H9 (cell line): ENCODE results near the gene HHAT. TPM values are rescaled to one million over a fixed set of nuclear protein-coding genes. Genes with fewer than 3 reads are reported as not detected.

Experiments used
- DNase-seq: peaks from one replicate; pipeline ENCODE4 v3.0.0-alpha.2; 2017
- H2AFZ ChIP-seq: one replicate; pipeline ENCODE4 v1.6.1; 2013; ENCODE audit warnings: mild to moderate bottlenecking, low read length, control low read depth, moderate library complexity
- H2AK5ac ChIP-seq: 2 replicates; pipeline ENCODE4 v1.6.1; 2013; ENCODE audit warnings: low read length, control low read depth, mixed read lengths; ENCODE audit not compliant: insufficient read length
- H2BK120ac ChIP-seq: one replicate; pipeline ENCODE4 v1.6.1; 2013; ENCODE audit warnings: low read depth, mild to moderate bottlenecking, low read length, control low read depth, inconsistent platforms; ENCODE audit not compliant: poor library complexity, severe bottlenecking
- H2BK12ac ChIP-seq: 2 replicates; pipeline ENCODE4 v1.6.1; 2013; ENCODE audit warnings: low read length, control low read depth, mixed read lengths, low read depth; ENCODE audit not compliant: insufficient read length
- H2BK15ac ChIP-seq: 2 replicates; pipeline ENCODE4 v1.6.1; 2013; ENCODE audit warnings: low read depth, low read length, control low read depth
- H2BK20ac ChIP-seq: one replicate; pipeline ENCODE4 v1.6.1; 2013; ENCODE audit warnings: low read depth, mild to moderate bottlenecking, low read length, control low read depth, inconsistent platforms; ENCODE audit not compliant: poor library complexity, severe bottlenecking
- H2BK5ac ChIP-seq: 2 replicates; pipeline ENCODE4 v1.6.1; 2013; ENCODE audit warnings: low read length, control low read depth, mixed read lengths; ENCODE audit not compliant: insufficient read length
- H3K14ac ChIP-seq: 2 replicates; pipeline ENCODE4 v1.6.1; 2013; ENCODE audit warnings: low read length, control low read depth; ENCODE audit not compliant: insufficient read depth
- H3K18ac ChIP-seq: 2 replicates; pipeline ENCODE4 v1.6.1; 2013; ENCODE audit warnings: low read depth, mild to moderate bottlenecking, mixed read lengths, low read length, control low read depth; ENCODE audit not compliant: insufficient read length
- H3K23ac ChIP-seq: 2 replicates; pipeline ENCODE4 v1.6.1; 2013; ENCODE audit warnings: low read length, control low read depth, mixed read lengths, low read depth; ENCODE audit not compliant: insufficient read length
- H3K23me2 ChIP-seq: 2 replicates; pipeline ENCODE4 v1.6.1; 2013; ENCODE audit warnings: low read depth, mild to moderate bottlenecking, mixed read lengths, low read length, control low read depth; ENCODE audit not compliant: insufficient read length, poor library complexity, severe bottlenecking
- H3K27ac ChIP-seq: 2 replicates; pipeline ENCODE4 v1.5.1; 2013; ENCODE audit warnings: low read length, control low read depth, mixed read lengths, low read depth; ENCODE audit not compliant: insufficient read length
- H3K27me3 ChIP-seq: 2 replicates; pipeline ENCODE4 v1.6.1; 2013; ENCODE audit warnings: low read length, control low read depth, inconsistent platforms; ENCODE audit not compliant: insufficient read depth
- H3K4ac ChIP-seq: 2 replicates; pipeline ENCODE4 v1.6.1; 2013; ENCODE audit warnings: low read depth, mild to moderate bottlenecking, control low read depth, inconsistent platforms, low read length, moderate library complexity
- H3K4me1 ChIP-seq: 2 replicates; pipeline ENCODE4 v1.6.1; 2013; ENCODE audit warnings: low read length, control low read depth, inconsistent platforms; ENCODE audit not compliant: insufficient read depth
- H3K4me2 ChIP-seq: 2 replicates; pipeline ENCODE4 v1.6.1; 2013; ENCODE audit warnings: low read length, control low read depth, mixed read lengths; ENCODE audit not compliant: insufficient read length, insufficient read depth
- H3K56ac ChIP-seq: 2 replicates; pipeline ENCODE4 v1.6.1; 2013; ENCODE audit warnings: low read depth, mild to moderate bottlenecking, mixed read lengths, low read length, control low read depth; ENCODE audit not compliant: insufficient read length
- H3K79me1 ChIP-seq: 2 replicates; pipeline ENCODE4 v1.6.1; 2013; ENCODE audit warnings: low read depth, mild to moderate bottlenecking, moderate library complexity, low read length, control low read depth, inconsistent platforms; ENCODE audit not compliant: insufficient read depth, poor library complexity, severe bottlenecking
- H3K79me2 ChIP-seq: 2 replicates; pipeline ENCODE4 v1.6.1; 2013; ENCODE audit warnings: low read length, control low read depth, inconsistent platforms; ENCODE audit not compliant: insufficient read depth
- H3K9ac ChIP-seq: 2 replicates; pipeline ENCODE4 v1.6.1; 2013; ENCODE audit warnings: low read length, control low read depth, mixed read lengths; ENCODE audit not compliant: insufficient read length; ENCODE audit errors: extremely low read depth
- H3K9me3 ChIP-seq: one replicate; pipeline ENCODE4 v1.6.1; 2013; ENCODE audit warnings: low read depth, low read length, inconsistent platforms; ENCODE audit not compliant: control insufficient read depth
- H3T11ph ChIP-seq: one replicate; pipeline ENCODE4 v1.6.1; 2013; ENCODE audit warnings: mild to moderate bottlenecking, low read length, control low read depth, inconsistent platforms
- H4K20me1 ChIP-seq: one replicate; pipeline ENCODE4 v1.6.1; 2013; ENCODE audit not compliant: control insufficient read depth, insufficient read length, insufficient read depth
- H4K5ac ChIP-seq: 2 replicates; pipeline ENCODE4 v1.6.1; 2013; ENCODE audit warnings: low read depth, mild to moderate bottlenecking, mixed read lengths, low read length, control low read depth; ENCODE audit not compliant: insufficient read length
- H4K8ac ChIP-seq: replicated peaks from 2 replicates; pipeline ENCODE4 v1.6.1; 2013; ENCODE audit warnings: low read length, control low read depth, mixed read lengths, low read depth; ENCODE audit not compliant: insufficient read length
- H4K91ac ChIP-seq: 2 replicates; pipeline ENCODE4 v1.6.1; 2013; ENCODE audit warnings: low read depth, mild to moderate bottlenecking, moderate library complexity, mixed read lengths, low read length, control low read depth; ENCODE audit not compliant: insufficient read length
- H3K27ac Mint-ChIP-seq, 3 experiments: 2 replicates in 2 of 3; 3 replicates in 1 of 3; pipeline ENCODE4 v1.8.0; 2020 to 2021; ENCODE audit warnings: mixed read lengths in 3 of 3, mild to moderate bottlenecking in 1 of 3, moderate library complexity in 1 of 3
- H3K27me3 Mint-ChIP-seq: 2 replicates; pipeline ENCODE4 v1.8.0; 2021; ENCODE audit warnings: low read depth, mild to moderate bottlenecking, moderate library complexity, mixed read lengths
- H3K36me3 Mint-ChIP-seq, 3 experiments: 2 replicates in 2 of 3; 3 replicates in 1 of 3; pipeline ENCODE4 v1.8.0; 2020 to 2021; ENCODE audit warnings: low read depth in 3 of 3, mixed read lengths in 3 of 3; ENCODE audit not compliant: insufficient read depth in 1 of 3
- H3K4me1 Mint-ChIP-seq, 2 experiments: 2 replicates each; pipeline ENCODE4 v1.8.0; 2020; ENCODE audit warnings: mixed read lengths in 2 of 2
- H3K4me3 Mint-ChIP-seq, 2 experiments: 2 replicates in 1 of 2; 3 replicates in 1 of 2; pipeline ENCODE4 v1.8.0; 2020 to 2021; ENCODE audit warnings: mild to moderate bottlenecking in 2 of 2, mixed read lengths in 2 of 2, moderate library complexity in 1 of 2
- H3K9me3 Mint-ChIP-seq, 2 experiments: 2 replicates in 1 of 2; 3 replicates in 1 of 2; pipeline ENCODE4 v1.8.0; 2020; ENCODE audit warnings: mild to moderate bottlenecking in 2 of 2, mixed read lengths in 2 of 2, moderate library complexity in 1 of 2
- CTCF ChIP-seq: fragments of 200-600 bp; sonication (generic); conservative IDR thresholded peaks from 3 replicates; pipeline ENCODE4 v1.8.0; 2021; ENCODE audit warnings: antibody characterized with exemption, mild to moderate bottlenecking
- WGBS: extraction: QIAGEN DNeasy Blood & Tissue Kit; methylation state at CpG from one replicate; pipeline ENCODE4 v1.1.7; 2013; ENCODE audit warnings: missing lambda C conversion rate, low lambda C conversion rate, mixed read lengths; ENCODE audit not compliant: insufficient read length; ENCODE audit errors: extremely low coverage; 5-methylcytosine and 5-hydroxymethylcytosine counted together
- total RNA-seq: library from RNA; stranded (reverse); gene quantifications from 2 replicates; pipeline ENCODE4 v1.2.1, GENCODE V29; 2021

Gene HHAT
- total RNA-seq, 1 experiment from 2014 or later, result 0.48 TPM

DNA sequence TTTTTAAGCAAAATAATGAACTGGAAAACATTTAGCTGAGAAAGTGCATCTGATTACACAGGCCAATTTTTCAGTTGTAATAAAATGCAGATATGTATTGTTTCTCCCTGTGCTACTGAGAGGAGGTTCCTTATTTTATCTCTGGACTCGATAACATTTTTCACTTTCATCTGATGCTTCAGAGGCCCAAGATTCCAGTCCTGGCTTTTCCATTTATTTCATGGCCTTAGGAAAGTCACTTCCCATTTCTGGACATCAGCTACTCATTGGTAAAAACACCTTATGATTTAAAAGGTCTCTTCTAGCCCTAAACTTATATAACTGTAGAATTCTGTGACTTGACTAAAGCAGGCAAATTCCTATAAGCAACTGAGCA lies 203.5 kb downstream of the HHAT start:
- Histone ChIP-seq H3K4ac (no peak overlapping the region), H3K4me2 (no peak overlapping the region), H3K27ac (no peak overlapping the region), H4K91ac (no peak overlapping the region), H3K14ac (no peak overlapping the region), H2AK5ac (no peak overlapping the region), H2BK5ac (no peak overlapping the region), H3K18ac (no peak overlapping the region), H2BK15ac (no peak overlapping the region), H3K9me3 (no peaks in the 10 kb centered on the region), H2BK12ac (no peak overlapping the region), H4K8ac (no peak overlapping the region), H3K79me1 (no peaks in the 10 kb centered on the region), H3K56ac (no peak overlapping the region), H3K4me1 (peaks cover 5% of the 10 kb centered on the region; the same call in 1 of the 2 replicates), H2BK20ac (no peak overlapping the region), H3K23me2 (no peaks in the 10 kb centered on the region), H4K20me1 (no peaks in the 10 kb centered on the region), H3K23ac (no peak overlapping the region), H2AFZ (no peak overlapping the region), H3K9ac (no peak overlapping the region), H3K79me2 (no peaks in the 10 kb centered on the region), H3K27me3 (no peaks in the 10 kb centered on the region), H3T11ph (no peak overlapping the region), H4K5ac (no peak overlapping the region), H2BK120ac (no peak overlapping the region)
- Mint-ChIP-seq H3K4me1 (peaks cover 31% of the 10 kb centered on the region in 2 experiments), H3K27ac (no peak overlapping the region), H3K36me3 (no peaks in the 10 kb centered on the region; a peak in 1 of 7 replicates), H3K9me3 (no peaks in the 10 kb centered on the region), H3K27me3 (no peaks in the 10 kb centered on the region), H3K4me3 (no peak overlapping the region)
- DNase-seq, result no peak
- no CpG with 5 or more reads among the region's 1 CpG for WGBS
- no peak for TF ChIP-seq CTCF
